HCT116 (cell line): ENCODE data around the gene NKPD1.

Experiments used
- CTCF ChIP-seq, 3 experiments: fragments of 200-600 bp in 1 of 3; sonication (generic) in 1 of 3; IDR thresholded peaks in 2 of 3; conservative IDR thresholded peaks in 1 of 3; 2 replicates each; pipeline ENCODE4 v1.5.1; 2012 to 2017; ENCODE audit warnings: low read depth in 2 of 3, low read length in 2 of 3, antibody characterized with exemption in 1 of 3, borderline replicate concordance in 1 of 3, control low read depth in 1 of 3, mild to moderate bottlenecking in 1 of 3, mixed read lengths in 1 of 3, mixed run types in 1 of 3, moderate library complexity in 1 of 3; ENCODE audit not compliant: insufficient read depth in 1 of 3
- EGR1 ChIP-seq: IDR thresholded peaks from 2 replicates; pipeline ENCODE4 v1.6.1; 2012; ENCODE audit warnings: low read depth
- EZH2 ChIP-seq: fragments of 200-600 bp; sonication (generic); IDR thresholded peaks from 2 replicates; pipeline ENCODE4 v1.6.1; 2017; ENCODE audit warnings: antibody characterized with exemption, mixed run types
- POLR2A ChIP-seq: IDR thresholded peaks from 2 replicates; pipeline ENCODE4 v1.7.0; 2011; ENCODE audit warnings: borderline replicate concordance; ENCODE audit not compliant: insufficient read depth, insufficient read length; ENCODE audit errors: extremely low read depth
- SIN3A ChIP-seq: IDR thresholded peaks from 2 replicates; pipeline ENCODE4 v1.6.1; 2012; ENCODE audit warnings: low read depth

DNA sequence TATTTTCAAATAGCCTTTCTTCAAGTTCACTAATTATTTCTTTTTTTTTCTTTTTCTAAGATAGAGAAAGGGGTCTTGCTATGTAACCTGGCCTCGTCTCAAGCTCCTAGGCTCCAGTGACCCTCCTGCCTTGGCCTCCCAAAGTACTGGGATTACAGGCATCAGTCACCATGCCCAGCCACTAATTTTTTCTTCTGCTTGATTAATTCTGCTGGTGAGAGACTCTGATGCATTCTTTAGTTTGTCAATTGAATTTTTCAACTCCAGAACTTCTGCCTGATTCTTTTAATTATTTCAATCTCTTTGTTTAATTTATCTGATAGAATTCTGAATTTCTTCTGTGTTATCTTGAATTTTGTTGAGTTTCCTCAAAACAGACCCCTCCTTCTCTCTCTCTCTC lies 29.2 kb upstream of the NKPD1 start:
- TF ChIP-seq EGR1 (no peak), SIN3A (no peak), CTCF (IDR thresholded peaks at IDR 0.05 in 2 of 3, conservative IDR thresholded peaks at IDR 0.05 in 1 of 3; ENCODE audit: borderline replicate concordance in 1 of 3, insufficient read depth in 1 of 3, low read depth in 2 of 3, low read length in 2 of 3) (no peak), POLR2A (no peak), EZH2 (no peak)
